H1 (cell line): Measurements from ENCODE around the gene DHX34. TPM values are rescaled to one million over a fixed set of nuclear protein-coding genes. Genes with fewer than 3 reads are reported as not detected.

ENCODE experiments used
- CTCF ChIA-PET: fragments of 300-600 bp; sonication (Branson Sonifier 250); formaldehyde crosslinking; loops from one replicate; lab custom pipeline; 2021; ENCODE audit not compliant: partially characterized antibody; lab: Charles Lee
- POLR2A ChIA-PET: fragments of 300-600 bp; sonication (Branson Sonifier 250); formaldehyde crosslinking; loops from one replicate; lab custom pipeline; 2021; ENCODE audit warnings: inconsistent platforms; ENCODE audit not compliant: partially characterized antibody; lab: Charles Lee
- DNase-seq, 2 experiments: peaks; one replicate each; pipeline versions ENCODE4 v3.0.0 to v3.0.0-alpha.2; 2010 to 2022; ENCODE audit warnings: low spot score in 2 of 2, low read depth in 1 of 2, mixed read lengths in 1 of 2
- FAIRE-seq: peaks from 2 replicates; lab custom pipeline; 2011; peaks lifted over from hg19 to GRCh38; lab: Jason Lieb, UNC
- H2AFZ ChIP-seq: 2 replicates; pipeline ENCODE4 v1.8.1; 2012; ENCODE audit warnings: low read length, inconsistent platforms
- H2AK5ac ChIP-seq: 2 replicates; pipeline ENCODE4 v1.6.1; 2013; ENCODE audit warnings: low read depth, low read length
- H2BK120ac ChIP-seq: replicated peaks from 2 replicates; pipeline ENCODE3; 2013; ENCODE audit warnings: low read depth, low read length, inconsistent platforms
- H2BK12ac ChIP-seq: 2 replicates; pipeline ENCODE4 v1.6.1; 2013; ENCODE audit warnings: low read depth, low read length
- H2BK15ac ChIP-seq: 2 replicates; pipeline ENCODE4 v1.6.1; 2013; ENCODE audit warnings: low read length
- H2BK20ac ChIP-seq: 2 replicates; pipeline ENCODE4 v1.6.1; 2013; ENCODE audit warnings: low read length
- H2BK5ac ChIP-seq: 2 replicates; pipeline ENCODE4 v1.6.1; 2013; ENCODE audit warnings: low read depth, low read length
- H3K14ac ChIP-seq: 2 replicates; pipeline ENCODE4 v1.6.1; 2013; ENCODE audit warnings: inconsistent platforms; ENCODE audit not compliant: insufficient read length
- H3K18ac ChIP-seq: 2 replicates; pipeline ENCODE4 v1.6.1; 2013; ENCODE audit warnings: low read length; ENCODE audit errors: extremely low read depth
- H3K23ac ChIP-seq: 2 replicates; pipeline ENCODE4 v1.6.1; 2013; ENCODE audit warnings: inconsistent platforms; ENCODE audit not compliant: insufficient read length
- H3K23me2 ChIP-seq: 2 replicates; pipeline ENCODE4 v1.6.1; 2013; ENCODE audit warnings: low read depth, low read length
- H3K27ac ChIP-seq: 2 replicates; pipeline ENCODE4 v1.6.1; 2011; ENCODE audit warnings: low read depth, low read length, inconsistent platforms
- H3K27me3 ChIP-seq, 4 experiments: replicated peaks in 1 of 4; 1 replicate in 1 of 4; 2 replicates in 3 of 4; pipeline versions ENCODE4 v1.6.1 to v1.8.1; 2011 to 2013; ENCODE audit warnings: low read length in 3 of 4, mild to moderate bottlenecking in 3 of 4, inconsistent platforms in 2 of 4, mixed read lengths in 2 of 4, moderate library complexity in 1 of 4; ENCODE audit not compliant: control insufficient read depth in 3 of 4, insufficient read depth in 3 of 4; ENCODE audit errors: extremely low read depth in 1 of 4
- H3K36me3 ChIP-seq, 4 experiments: 2 replicates each; pipeline versions ENCODE4 v1.6.1 to v1.8.1; 2011 to 2013; ENCODE audit warnings: mild to moderate bottlenecking in 4 of 4, low read length in 3 of 4, moderate library complexity in 2 of 4, control low read depth in 1 of 4, inconsistent platforms in 1 of 4; ENCODE audit not compliant: insufficient read depth in 4 of 4, control insufficient read depth in 2 of 4
- H3K4ac ChIP-seq: replicated peaks from 2 replicates; pipeline ENCODE3; 2013; ENCODE audit warnings: low read length, low read depth, mixed read lengths, inconsistent platforms; ENCODE audit not compliant: insufficient read length
- H3K4me1 ChIP-seq, 4 experiments: replicated peaks in 1 of 4; 1 replicate in 1 of 4; 2 replicates in 3 of 4; pipeline versions ENCODE4 v1.6.1 to v1.8.1; 2011 to 2013; ENCODE audit warnings: low read length in 3 of 4, inconsistent platforms in 2 of 4, mixed read lengths in 1 of 4; ENCODE audit not compliant: insufficient read depth in 4 of 4, control insufficient read depth in 3 of 4
- H3K4me2 ChIP-seq, 2 experiments: 2 replicates each; pipeline versions ENCODE4 v1.6.1 to v1.8.1; 2011 to 2013; ENCODE audit warnings: low read depth in 2 of 2, low read length in 2 of 2, control low read depth in 1 of 2, inconsistent platforms in 1 of 2, mild to moderate bottlenecking in 1 of 2; ENCODE audit not compliant: insufficient read depth in 1 of 2
- H3K4me3 ChIP-seq, 4 experiments: fragments of 200-600, 300-600 bp in 1 of 4; sonication (generic), shearing (Covaris generic), sonication (Bioruptor Twin) in 1 of 4; 2 replicates each; pipeline versions ENCODE4 v1.5.1 to v1.8.1; 2011 to 2016; ENCODE audit warnings: low read length in 4 of 4, low read depth in 3 of 4, control low read depth in 2 of 4, inconsistent platforms in 2 of 4, mild to moderate bottlenecking in 2 of 4, mixed read lengths in 1 of 4, moderate library complexity in 1 of 4; ENCODE audit not compliant: insufficient read depth in 2 of 4; ENCODE audit errors: extremely low read depth in 1 of 4
- H3K56ac ChIP-seq: replicated peaks from 2 replicates; pipeline ENCODE3; 2013; ENCODE audit warnings: low read depth, mild to moderate bottlenecking, mixed read lengths, low read length, inconsistent platforms; ENCODE audit not compliant: insufficient read length
- H3K79me1 ChIP-seq: 2 replicates; pipeline ENCODE4 v1.6.1; 2013; ENCODE audit warnings: low read depth, low read length, control low read depth
- H3K79me2 ChIP-seq, 2 experiments: 2 replicates each; pipeline versions ENCODE4 v1.6.1 to v1.8.1; 2012 to 2013; ENCODE audit warnings: low read length in 2 of 2, mild to moderate bottlenecking in 2 of 2, inconsistent platforms in 1 of 2; ENCODE audit not compliant: insufficient read depth in 2 of 2, control insufficient read depth in 1 of 2
- H3K9ac ChIP-seq, 4 experiments: replicated peaks in 1 of 4; 1 replicate in 1 of 4; 2 replicates in 3 of 4; pipeline versions ENCODE4 v1.6.1 to v1.8.1; 2011 to 2013; ENCODE audit warnings: low read depth in 3 of 4, low read length in 3 of 4, control low read depth in 2 of 4, mild to moderate bottlenecking in 2 of 4, moderate library complexity in 2 of 4, inconsistent platforms in 1 of 4; ENCODE audit errors: extremely low read depth in 1 of 4
- H3K9me3 ChIP-seq, 2 experiments: 2 replicates each; pipeline versions ENCODE4 v1.6.1 to v1.8.1; 2012 to 2013; ENCODE audit warnings: mild to moderate bottlenecking in 2 of 2, moderate library complexity in 2 of 2, control low read depth in 1 of 2, inconsistent platforms in 1 of 2, low read depth in 1 of 2, low read length in 1 of 2, mixed read lengths in 1 of 2; ENCODE audit not compliant: insufficient read depth in 2 of 2
- H4K20me1 ChIP-seq, 2 experiments: replicated peaks in 1 of 2; 2 replicates each; pipeline versions ENCODE3 to v1.8.1; 2011 to 2013; ENCODE audit warnings: inconsistent platforms in 2 of 2, low read length in 2 of 2, mild to moderate bottlenecking in 1 of 2; ENCODE audit not compliant: insufficient read depth in 2 of 2, control insufficient read depth in 1 of 2
- H4K5ac ChIP-seq: 2 replicates; pipeline ENCODE4 v1.6.1; 2013; ENCODE audit warnings: low read length, low read depth, mixed read lengths, inconsistent platforms; ENCODE audit not compliant: insufficient read length
- H4K8ac ChIP-seq: 2 replicates; pipeline ENCODE4 v1.8.0; 2013; ENCODE audit warnings: mild to moderate bottlenecking, moderate library complexity, low read length, inconsistent platforms; ENCODE audit not compliant: insufficient read depth; ENCODE audit errors: extremely low read depth
- H4K91ac ChIP-seq: replicated peaks from 2 replicates; pipeline ENCODE3; 2013; ENCODE audit warnings: low read length, mixed read lengths, inconsistent platforms; ENCODE audit not compliant: insufficient read length
- CEBPB ChIP-seq: IDR thresholded peaks from 2 replicates; pipeline ENCODE4 v1.6.1; 2012; ENCODE audit warnings: low read depth, low read length
- EP300 ChIP-seq, 2 experiments: IDR thresholded peaks; 1 replicate in 1 of 2; 2 replicates in 1 of 2; pipeline ENCODE4 v1.6.1; 2011 to 2012; ENCODE audit warnings: low read depth in 2 of 2, low read length in 2 of 2, mild to moderate bottlenecking in 2 of 2, borderline replicate concordance in 1 of 2, inconsistent platforms in 1 of 2, moderate library complexity in 1 of 2
- HDAC2 ChIP-seq, 2 experiments: fragments of 300-600 bp in 1 of 2; sonication (generic) in 1 of 2; IDR thresholded peaks; 2 replicates each; pipeline ENCODE4 v1.6.1; 2011 to 2012; ENCODE audit warnings: low read depth in 2 of 2, low read length in 2 of 2, mild to moderate bottlenecking in 2 of 2, moderate library complexity in 2 of 2, borderline replicate concordance in 1 of 2, inconsistent platforms in 1 of 2
- HDAC6 ChIP-seq: IDR thresholded peaks from one replicate; pipeline ENCODE4 v1.7.1; 2012; ENCODE audit warnings: low read depth, mild to moderate bottlenecking, inconsistent platforms, low read length, moderate library complexity
- KDM4A ChIP-seq: IDR thresholded peaks from one replicate; pipeline ENCODE4 v1.7.1; 2012; ENCODE audit warnings: low read depth, mild to moderate bottlenecking, moderate library complexity, low read length, inconsistent platforms; ENCODE audit not compliant: severe bottlenecking
- KDM5A ChIP-seq: fragments of 200-600 bp; IDR thresholded peaks from 2 replicates; pipeline ENCODE4 v1.7.1; 2012; ENCODE audit warnings: mild to moderate bottlenecking, low read length, inconsistent platforms, mixed read lengths
- RXRA ChIP-seq: IDR thresholded peaks from 2 replicates; pipeline ENCODE4 v1.6.1; 2011; ENCODE audit warnings: low read depth, mild to moderate bottlenecking, low read length, moderate library complexity; ENCODE audit not compliant: insufficient read depth
- SIRT6 ChIP-seq: IDR thresholded peaks from one replicate; pipeline ENCODE4 v1.7.1; 2012; ENCODE audit warnings: low read length, inconsistent platforms
- SRF ChIP-seq: IDR thresholded peaks from 2 replicates; pipeline ENCODE4 v1.6.1; 2011; ENCODE audit warnings: mild to moderate bottlenecking, low read depth, low read length, moderate library complexity
- TAF7 ChIP-seq: optimal IDR thresholded peaks from 2 replicates; pipeline ENCODE3; 2011; ENCODE audit warnings: low read depth, mild to moderate bottlenecking, inconsistent platforms, low read length, moderate library complexity, borderline replicate concordance
- WGBS, 2 experiments: shearing (Covaris generic) in 1 of 2; methylation state at CpG; one replicate each; pipeline versions ENCODE4 v1.1.6 to v1.1.7; 2013 to 2015; ENCODE audit warnings: low lambda C conversion rate in 2 of 2, mixed read lengths in 2 of 2, inconsistent platforms in 1 of 2, low coverage in 1 of 2, missing lambda C conversion rate in 1 of 2; ENCODE audit not compliant: insufficient replicate concordance in 2 of 2, insufficient coverage in 1 of 2, insufficient read length in 1 of 2; ENCODE audit errors: extremely low coverage in 1 of 2, missing lambda C conversion rate in 1 of 2; 5-methylcytosine and 5-hydroxymethylcytosine counted together
- polyA plus RNA-seq, 7 experiments: library from polyadenylated mRNA; depleted of rRNA in 3 of 7; stranded (reverse) in 5 of 7; unstranded in 2 of 7; fragments of >200 nt in 5 of 7; fragments of 200-250 nt in 2 of 7; gene quantifications; 1 replicate in 5 of 7; 2 replicates in 1 of 7; 4 replicates in 1 of 7; pipeline versions ENCODE4 v1.2.1 to v1.2.3, GENCODE V29; 2011 to 2013; ENCODE audit warnings: missing spikeins in 2 of 7, mixed read lengths in 2 of 7
- total RNA-seq: library from RNA; stranded (reverse); fragmentation: NEBNext Ultra II Directional; extraction: Animal tissue kit (Norgen Biotek cat#: 25700); gene quantifications from 2 replicates; pipeline ENCODE4 v1.2.1, GENCODE V29; 2021
- TF ChIP-seq, protein P1 (sequence below), 3 experiments: IDR thresholded peaks; 1 replicate in 2 of 3; 2 replicates in 1 of 3; pipeline versions ENCODE4 v1.5.1 to v1.6.1; 2011; ENCODE audit warnings: low read length in 3 of 3, mild to moderate bottlenecking in 3 of 3, inconsistent platforms in 2 of 3, low read depth in 1 of 3, moderate library complexity in 1 of 3; ENCODE audit not compliant: insufficient read depth in 1 of 3; ENCODE audit errors: control extremely low read depth in 1 of 3

The DHX34 gene
- total and polyA plus RNA-seq, 2 of the 8 experiments (the other 6 are each of a cell fraction or from before 2014, with no cell fraction given): 17.5 to 24.3 TPM

DNA sequence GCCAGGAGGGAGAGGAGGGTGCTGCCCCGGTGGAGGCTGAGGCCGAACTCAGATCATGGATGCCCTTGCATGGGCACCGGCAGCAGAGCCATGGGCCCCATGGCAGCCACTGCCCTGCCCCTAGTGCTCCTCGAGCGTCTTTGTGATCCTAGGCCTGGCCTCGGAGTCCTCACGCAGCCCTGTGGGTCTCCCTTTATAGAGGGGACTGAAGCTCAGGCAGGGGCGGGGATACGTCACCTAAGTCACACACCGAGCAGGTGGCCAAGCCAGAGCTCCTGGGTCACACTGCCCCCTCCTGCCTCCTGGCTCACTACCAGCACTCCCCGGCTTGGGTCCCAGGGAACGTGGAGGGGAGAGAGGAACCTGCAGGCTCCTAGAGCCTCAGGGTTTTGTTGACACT, 28.7 kb downstream of the DHX34 start:
- Histone ChIP-seq H2AK5ac (no peak overlapping the region), H3K36me3 (peaks cover 39 to 81% (median 73%) of the 10 kb centered on the region in 4 experiments; a peak in 7 of 8 replicates), H3K27me3 (no peaks in the 10 kb centered on the region), H3K4ac (no peak overlapping the region), H3K27ac (no peak overlapping the region; the same call in 1 of the 2 replicates), H3K4me1 (no peaks in the 10 kb centered on the region), H3K4me3 (no peak overlapping the region), H2BK5ac (no peak overlapping the region), H3K9ac (no peak overlapping the region), H4K5ac (no peak overlapping the region), H3K18ac (no peak overlapping the region), H2BK12ac (no peak overlapping the region), H3K79me2 (no peaks in the 10 kb centered on the region), H4K91ac (no peak overlapping the region), H3K23ac (no peak overlapping the region), H2AFZ (no peak overlapping the region)
- 87% methylated on average over 11 of the region's 12 CpGs; no CpG with 5 or more reads in 1 of the 2 experiments for WGBS, 2 experiments
- CTCF ChIA-PET: interaction anchor here (0.7 to 6.8 kb wide), 7 partner anchors 13 to 75 kb away, joined by 3 to 50 read pairs (median 3); no protein-coding TSS in a partner anchor
- TF ChIP-seq TAF7: no peak
- no peak for TF ChIP-seq HDAC2 (IDR thresholded peaks at IDR 0.05; ENCODE audit: borderline replicate concordance in 1 of 2, low read depth in 2 of 2, low read length in 2 of 2)
- no peak for TF ChIP-seq SIRT6
- TF ChIP-seq, protein P1, sequence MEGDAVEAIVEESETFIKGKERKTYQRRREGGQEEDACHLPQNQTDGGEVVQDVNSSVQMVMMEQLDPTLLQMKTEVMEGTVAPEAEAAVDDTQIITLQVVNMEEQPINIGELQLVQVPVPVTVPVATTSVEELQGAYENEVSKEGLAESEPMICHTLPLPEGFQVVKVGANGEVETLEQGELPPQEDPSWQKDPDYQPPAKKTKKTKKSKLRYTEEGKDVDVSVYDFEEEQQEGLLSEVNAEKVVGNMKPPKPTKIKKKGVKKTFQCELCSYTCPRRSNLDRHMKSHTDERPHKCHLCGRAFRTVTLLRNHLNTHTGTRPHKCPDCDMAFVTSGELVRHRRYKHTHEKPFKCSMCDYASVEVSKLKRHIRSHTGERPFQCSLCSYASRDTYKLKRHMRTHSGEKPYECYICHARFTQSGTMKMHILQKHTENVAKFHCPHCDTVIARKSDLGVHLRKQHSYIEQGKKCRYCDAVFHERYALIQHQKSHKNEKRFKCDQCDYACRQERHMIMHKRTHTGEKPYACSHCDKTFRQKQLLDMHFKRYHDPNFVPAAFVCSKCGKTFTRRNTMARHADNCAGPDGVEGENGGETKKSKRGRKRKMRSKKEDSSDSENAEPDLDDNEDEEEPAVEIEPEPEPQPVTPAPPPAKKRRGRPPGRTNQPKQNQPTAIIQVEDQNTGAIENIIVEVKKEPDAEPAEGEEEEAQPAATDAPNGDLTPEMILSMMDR (IDR thresholded peaks at IDR 0.05; ENCODE audit: control extremely low read depth in 1 of 3, insufficient read depth in 1 of 3, low read depth in 1 of 3, low read length in 3 of 3): no peak
- TF ChIP-seq KDM5A: no peak
- TF ChIP-seq EP300 (IDR thresholded peaks at IDR 0.05; ENCODE audit: borderline replicate concordance in 1 of 2, low read depth in 2 of 2, low read length in 2 of 2): no peak
- TF ChIP-seq SRF: no peak
- no peak for TF ChIP-seq RXRA
- TF ChIP-seq HDAC6: no peak
- TF ChIP-seq KDM4A: no peak
- no peak for TF ChIP-seq CEBPB
- TF ChIP-seq, all 59 proteins: peak for 0
- Histone ChIP-seq H3K4me2 (no peak overlapping the region), H2BK15ac (no peak overlapping the region), H2BK120ac (no peak overlapping the region), H4K8ac (no peak overlapping the region; the same call in none of the 2 replicates), H3K14ac (no peak overlapping the region), H4K20me1 (peaks cover 4 to 11% of the 10 kb centered on the region in 2 experiments), H2BK20ac (no peak overlapping the region), H3K23me2 (no peaks in the 10 kb centered on the region), H3K79me1 (no peaks in the 10 kb centered on the region), H3K56ac (no peak overlapping the region), H3K9me3 (no peaks in the 10 kb centered on the region)
- POLR2A ChIA-PET: interaction anchor here (0.6 to 1.5 kb wide), 7 partner anchors 8 to 51 kb away, joined by 3 to 5 read pairs (median 3); no protein-coding TSS in a partner anchor
- DNase-seq: no peak
- no peak for FAIRE-seq
